Limb (tissue), 2 donors: ENCODE measurements around the gene PCDHGC5.

ENCODE experiments used
- DNase-seq, 2 donors: peaks; one replicate each; pipeline ENCODE4 v3.0.0-alpha.2; 2016; ENCODE audit errors: extremely low spot score in 2 of 2

PCDHGC5 gene

GRCh38 chr5:141529873-141530272 lies 41.0 kb downstream of the PCDHGC5 start:
- no peak for DNase-seq

- no peak for DNase-seq
Measured at GRCh38 chr5:141532726-141533125, 43.8 kb downstream of the PCDHGC5 start.

GRCh38 chr5:141533897-141534296 lies 45.0 kb downstream of the PCDHGC5 start:
- no peak for DNase-seq

GRCh38 chr5:141534492-141535213 lies 45.8 kb downstream of the PCDHGC5 start:
- DNase-seq = no peak
